ENCODE data around the gene GRHPR.
"Not testable (repeated sequence)": the region's sequence is repeated elsewhere in the genome, so short reads cannot be mapped to it uniquely, and the experiment has no call there.

The GRHPR gene

GRCh38 chr9:37424204-37424685, 1.7 kb downstream of the GRHPR start:
- DNase-seq: no peak

DNA sequence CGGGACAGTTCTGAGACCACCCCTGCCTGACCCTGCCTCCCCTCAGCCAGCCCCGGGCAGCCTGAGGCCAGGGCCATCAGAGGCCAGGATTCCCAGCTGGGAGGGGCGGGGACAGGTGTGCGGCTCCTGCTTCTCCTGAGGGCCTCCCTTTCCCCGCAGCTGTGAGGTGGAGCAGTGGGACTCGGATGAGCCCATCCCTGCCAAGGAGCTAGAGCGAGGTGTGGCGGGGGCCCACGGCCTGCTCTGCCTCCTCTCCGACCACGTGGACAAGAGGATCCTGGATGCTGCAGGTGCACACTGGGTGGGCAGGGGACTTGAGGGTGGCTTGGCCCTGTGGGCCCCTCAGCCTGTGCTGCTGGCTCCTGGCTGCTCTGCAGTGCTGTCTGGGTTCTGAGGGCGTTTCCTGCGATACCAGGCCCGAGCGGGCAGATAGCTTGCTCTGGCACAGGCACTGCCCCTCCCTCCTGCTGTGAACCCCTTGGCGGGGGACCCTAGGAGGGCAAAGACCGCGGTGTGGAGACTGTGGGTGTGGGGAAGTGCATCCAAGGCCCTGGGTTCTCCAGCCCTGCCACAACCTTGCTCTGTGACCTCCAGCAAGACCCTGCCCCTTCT, 2.3 kb downstream of the GRHPR start:
- no peak for DNase-seq

DNA sequence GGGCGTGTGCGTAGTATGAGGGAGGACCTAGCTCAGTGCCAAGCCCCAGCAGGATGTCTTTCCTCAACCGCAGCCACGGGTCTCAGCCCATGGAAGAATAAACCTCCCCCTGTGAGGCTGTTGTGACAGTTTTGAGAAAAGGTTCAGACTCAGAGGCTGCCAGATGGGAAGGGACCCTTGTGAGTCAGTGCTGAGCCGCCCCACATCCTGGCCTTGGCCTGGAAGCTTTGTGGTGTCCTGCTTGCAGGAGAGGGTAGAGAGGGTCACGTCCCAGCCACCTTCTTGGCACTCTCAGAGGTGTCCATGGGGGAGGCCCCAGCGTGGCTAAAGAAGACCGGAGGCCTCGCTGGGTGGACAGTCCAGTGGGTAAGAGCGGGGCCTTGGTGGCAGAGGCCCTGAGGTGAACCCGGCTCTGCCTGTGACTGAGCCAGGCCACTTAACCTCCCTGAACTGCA, 2.8 kb downstream of the GRHPR start:
- no peak for DNase-seq

DNA sequence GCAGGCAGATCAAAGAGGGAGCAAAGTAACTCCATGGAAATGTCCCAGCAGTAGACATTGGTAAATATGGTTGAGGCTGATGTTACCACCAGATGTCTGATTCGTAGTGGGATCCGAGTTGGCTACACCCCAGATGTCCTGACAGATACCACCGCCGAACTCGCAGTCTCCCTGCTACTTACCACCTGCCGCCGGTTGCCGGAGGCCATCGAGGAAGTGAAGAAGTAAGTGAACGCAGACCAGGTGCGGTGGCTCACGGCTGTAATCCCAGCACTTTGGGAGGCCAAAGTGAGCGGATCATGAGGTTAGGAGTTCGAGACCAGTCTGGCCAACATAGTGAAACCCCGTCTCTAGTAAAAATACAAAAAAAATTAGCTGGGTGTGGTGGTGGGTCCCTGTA, 3.9 kb downstream of the GRHPR start:
- not testable (repeated sequence) for DNase-seq

GRCh38 chr9:37426846-37427245, 4.3 kb downstream of the GRHPR start:
- DNase-seq: no peak

DNA sequence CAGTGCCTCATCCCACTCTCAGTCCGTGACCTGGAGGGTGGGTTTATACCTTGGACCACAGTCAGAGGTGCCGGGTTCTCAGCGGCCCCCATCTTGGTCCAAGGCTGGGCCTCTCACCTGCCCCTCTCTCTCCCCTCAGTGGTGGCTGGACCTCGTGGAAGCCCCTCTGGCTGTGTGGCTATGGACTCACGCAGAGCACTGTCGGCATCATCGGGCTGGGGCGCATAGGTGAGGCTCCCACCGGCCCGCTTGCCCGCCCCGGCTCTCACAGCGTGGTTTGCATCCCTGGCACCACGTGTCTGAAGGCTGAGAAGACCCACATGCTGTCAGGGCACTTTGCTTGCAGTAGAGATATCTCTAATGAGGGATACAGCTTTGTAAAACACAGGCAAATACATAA, 5.8 kb downstream of the GRHPR start:
- no peak for DNase-seq

GRCh38 chr9:37429441-37430285, 7.2 kb downstream of the GRHPR start:
- no peak for DNase-seq

DNA sequence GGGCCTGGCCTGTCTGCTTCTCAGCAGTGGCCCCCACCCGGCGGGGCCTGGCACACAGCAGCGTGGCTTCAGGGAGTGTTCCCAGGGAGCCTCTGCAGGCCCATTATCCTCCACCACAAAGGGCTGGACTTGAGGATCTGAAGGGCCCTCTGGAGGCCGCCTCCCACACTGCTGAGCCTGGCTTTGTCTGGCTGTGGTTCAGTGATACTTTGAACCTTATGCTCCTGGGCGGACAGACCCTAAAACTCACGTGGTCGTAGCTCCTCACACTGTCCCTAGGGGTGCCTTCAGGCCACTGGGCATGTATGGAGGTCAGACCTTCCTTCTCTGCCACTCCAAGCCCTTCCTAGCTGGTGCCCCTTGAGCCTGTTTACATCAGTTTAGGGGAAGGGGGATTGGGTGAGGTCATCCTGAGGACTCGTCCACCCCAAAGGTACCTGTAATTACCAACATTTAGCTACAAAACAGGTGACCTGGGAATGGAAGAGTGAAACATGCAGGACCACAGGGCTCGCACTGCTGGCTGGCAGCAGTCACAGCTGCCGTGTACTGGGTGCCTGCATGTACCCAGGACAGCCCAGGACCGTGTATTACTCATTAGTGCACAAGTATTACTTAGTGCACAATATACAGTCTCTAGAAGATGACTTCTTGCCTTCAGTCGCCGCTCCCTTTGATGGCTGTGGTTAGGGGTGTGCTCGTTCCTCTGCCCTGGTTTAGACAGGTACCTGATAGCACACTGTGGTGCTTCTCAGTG, 8.5 kb downstream of the GRHPR start:
- no peak for DNase-seq

DNA sequence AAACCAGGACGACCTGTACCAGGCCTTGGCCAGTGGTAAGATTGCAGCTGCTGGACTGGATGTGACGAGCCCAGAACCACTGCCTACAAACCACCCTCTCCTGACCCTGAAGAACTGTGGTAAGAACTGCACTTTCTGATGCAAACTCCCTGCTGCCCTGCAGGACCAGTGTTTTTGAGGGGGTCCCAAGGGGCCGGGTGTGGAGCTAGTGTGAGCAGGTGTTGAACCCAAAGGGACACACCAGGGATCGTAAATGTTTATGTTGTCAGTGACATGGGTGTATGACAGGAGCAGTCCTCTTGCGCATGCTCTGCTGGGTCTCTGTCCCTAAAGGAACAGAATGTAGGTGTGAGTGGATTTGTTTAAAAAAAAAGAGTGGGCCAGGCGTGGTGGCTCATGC, 9.5 kb downstream of the GRHPR start:
- no peak for DNase-seq

- no peak for DNase-seq
Measured at GRCh38 chr9:37433867-37434371, 11.4 kb downstream of the GRHPR start.

DNA sequence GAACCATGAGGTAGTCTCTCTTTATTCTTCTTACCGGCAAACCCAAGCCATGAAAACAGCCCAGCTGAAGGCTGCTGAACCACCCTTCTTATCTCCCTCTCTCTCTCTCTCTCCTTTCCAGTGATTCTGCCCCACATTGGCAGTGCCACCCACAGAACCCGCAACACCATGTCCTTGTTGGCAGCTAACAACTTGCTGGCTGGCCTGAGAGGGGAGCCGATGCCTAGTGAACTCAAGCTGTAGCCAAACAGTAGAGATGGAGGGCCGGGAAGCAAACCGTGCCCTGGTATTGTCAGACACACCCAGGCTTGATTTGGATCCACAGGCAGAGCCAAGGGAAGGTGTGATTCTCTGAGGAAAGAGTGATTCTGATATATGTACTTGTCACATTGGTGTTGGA, 14.0 kb downstream of the GRHPR start:
- no peak for DNase-seq

DNA sequence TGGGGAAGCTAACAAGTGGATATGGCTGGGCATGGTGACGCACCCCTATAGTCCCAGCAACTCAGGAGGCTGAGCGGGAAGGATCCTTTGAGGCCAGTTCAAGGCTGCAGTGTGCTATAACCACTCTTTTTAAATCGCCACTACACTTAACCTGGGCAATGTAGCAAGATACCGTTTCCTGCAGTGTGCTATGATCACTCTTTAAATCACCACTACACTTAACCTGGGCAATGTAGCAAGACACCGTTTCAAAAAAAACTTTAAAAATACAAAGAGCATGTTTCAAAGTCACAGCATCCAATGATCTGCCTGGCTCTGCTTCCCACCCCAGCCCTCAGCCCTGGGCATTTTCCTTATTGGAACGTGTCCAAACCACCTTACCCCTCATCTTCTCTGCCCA, 14.5 kb downstream of the GRHPR start:
- no peak for DNase-seq

DNA sequence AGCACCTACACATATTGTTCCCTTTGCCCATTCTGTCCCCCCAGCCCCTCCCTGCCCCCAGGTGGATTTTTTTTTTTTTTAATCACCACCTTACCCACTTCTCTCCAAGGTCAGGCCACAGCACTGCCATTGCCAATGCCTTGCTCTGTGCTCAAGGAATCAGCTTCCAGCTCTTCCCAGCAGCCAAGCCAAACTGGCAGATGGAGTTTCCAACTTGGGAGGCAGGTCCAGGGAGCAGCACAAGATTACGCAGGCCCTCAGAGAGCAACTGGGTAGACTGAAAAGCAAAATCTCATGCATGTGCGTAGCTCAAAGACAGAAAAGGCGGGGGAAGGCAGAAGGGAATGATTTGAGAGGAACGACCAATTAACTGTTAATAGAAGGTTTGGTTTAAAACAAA, 15.1 kb downstream of the GRHPR start:
- DNase-seq: no peak

DNA sequence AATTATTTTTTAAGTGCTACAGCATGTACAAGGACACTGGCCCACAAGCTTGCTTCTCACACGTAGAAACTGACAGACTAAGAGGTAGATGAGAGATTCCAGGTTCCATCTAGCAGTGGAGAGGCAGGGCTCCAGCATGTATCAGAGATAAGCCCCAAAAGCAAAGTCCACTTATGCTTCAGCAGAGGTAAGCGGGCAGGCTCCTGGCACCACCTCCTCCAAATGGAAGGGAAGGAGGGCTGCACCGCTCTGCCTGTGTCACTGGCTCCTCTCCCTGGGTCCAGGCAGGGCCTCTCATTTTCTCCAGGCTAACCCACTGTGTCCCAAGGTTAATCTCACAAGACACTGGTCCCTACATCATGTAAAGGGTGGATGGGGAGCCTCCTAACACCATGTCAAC, 15.9 kb downstream of the GRHPR start:
- DNase-seq: no peak

- no peak for DNase-seq
Measured at GRCh38 chr9:37441776-37442370, 19.4 kb downstream of the GRHPR start.

- DNase-seq: no peak
Measured at GRCh38 chr9:37442556-37442955, 20.1 kb downstream of the GRHPR start.

- DNase-seq: no peak
Measured at GRCh38 chr9:37443566-37443965, 21.1 kb downstream of the GRHPR start.

- no peak for DNase-seq
Measured at GRCh38 chr9:37444890-37445289, 22.4 kb downstream of the GRHPR start.

DNA sequence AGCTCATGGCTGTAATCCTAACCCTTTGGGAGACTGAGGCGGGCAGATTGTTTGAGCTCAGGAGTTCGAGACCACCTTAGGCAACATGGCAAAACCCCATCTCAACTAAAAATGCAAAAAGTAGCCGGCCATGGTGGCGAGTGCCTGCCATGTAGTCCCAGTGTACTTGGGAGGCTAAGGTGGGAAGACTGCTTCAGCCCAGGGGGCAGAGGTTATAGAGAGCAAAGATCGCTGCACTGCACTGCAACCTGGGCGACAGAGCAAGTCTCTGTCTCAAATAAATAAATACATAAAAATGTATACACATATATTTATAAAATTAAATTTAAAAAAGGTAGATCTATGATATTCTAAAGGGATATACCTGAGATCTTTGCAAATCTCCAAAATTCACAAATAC, 23.3 kb downstream of the GRHPR start:
- DNase-seq: no peak

DNA sequence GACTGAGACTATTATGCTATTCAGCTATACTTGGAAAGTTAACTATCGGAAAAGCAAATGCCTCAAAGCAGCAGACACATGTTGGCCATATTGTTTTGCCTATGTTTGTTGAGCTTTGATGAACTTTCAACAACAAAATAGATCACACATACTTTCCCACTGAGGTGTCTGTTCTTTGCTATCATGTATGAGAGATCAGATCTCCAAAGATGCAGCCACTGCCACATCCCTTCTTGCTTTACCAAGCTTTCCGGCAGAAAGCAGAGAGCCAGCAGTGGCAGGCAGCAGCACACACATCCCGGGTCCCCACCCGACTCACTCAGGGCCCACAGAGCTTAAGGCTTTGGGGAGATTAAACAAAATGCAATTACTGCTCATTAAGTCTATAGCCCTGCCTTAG, 23.9 kb downstream of the GRHPR start:
- no peak for DNase-seq

GRCh38 chr9:37447111-37447510, 24.6 kb downstream of the GRHPR start:
- DNase-seq: no peak

DNA sequence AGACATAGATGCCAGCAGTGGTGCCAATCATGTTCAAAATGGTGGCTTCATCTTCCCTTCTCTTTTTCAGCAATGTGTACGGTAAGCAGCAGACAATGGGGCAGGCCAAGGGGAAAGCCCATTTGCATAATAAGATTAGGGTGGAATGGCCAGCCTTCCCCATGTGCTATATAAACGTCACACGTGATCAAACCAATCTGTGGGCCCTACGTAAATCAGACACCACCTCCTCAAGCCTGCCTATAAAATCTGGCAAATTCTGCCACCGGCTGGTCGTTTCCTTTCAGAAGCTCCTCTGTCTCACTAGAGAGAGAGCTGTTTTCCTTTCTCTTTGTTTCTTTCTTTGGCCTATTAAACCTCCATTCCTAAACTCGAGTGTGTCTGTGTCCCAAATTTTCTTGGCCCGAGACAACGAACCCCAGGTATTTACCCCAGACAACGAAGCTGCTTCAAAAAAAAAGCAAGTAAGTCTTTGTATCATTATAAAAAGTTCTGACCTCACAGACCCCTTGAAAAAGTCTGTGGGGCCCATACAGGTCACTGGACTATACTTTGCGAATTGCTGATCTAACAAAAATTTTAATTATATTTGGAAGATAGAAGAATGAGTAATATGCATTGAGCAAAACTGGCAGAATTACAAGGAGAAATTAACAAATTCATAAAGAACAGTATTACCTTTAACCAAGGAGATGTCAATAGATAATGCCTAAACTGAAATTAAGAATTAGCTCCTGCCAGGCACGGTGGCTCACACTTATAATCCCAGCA, 27.6 kb downstream of the GRHPR start:
- DNase-seq: no peak

Data from right forelimb (tissue), 1 donor.